Body of pancreas (tissue), 4 donors: ENCODE results near the gene TMEM30B.

ENCODE experiments used
- POLR2A ChIP-seq, 3 donors: fragments of 450-650 bp; IDR thresholded peaks; one replicate each; pipeline ENCODE4 v1.6.1; 2016; ENCODE audit warnings: antibody characterized with exemption in 3 of 3, mild to moderate bottlenecking in 2 of 3
- TF ChIP-seq, protein P1 (sequence below), 7 experiments: fragments of 450-650 bp in 4 of 7; fragments of 200-600 bp in 3 of 7; sonication (generic) in 3 of 7; IDR thresholded peaks; one replicate each; pipeline ENCODE4 v1.5.1; 2016 to 2019; ENCODE audit warnings: antibody characterized with exemption in 7 of 7

DNA sequence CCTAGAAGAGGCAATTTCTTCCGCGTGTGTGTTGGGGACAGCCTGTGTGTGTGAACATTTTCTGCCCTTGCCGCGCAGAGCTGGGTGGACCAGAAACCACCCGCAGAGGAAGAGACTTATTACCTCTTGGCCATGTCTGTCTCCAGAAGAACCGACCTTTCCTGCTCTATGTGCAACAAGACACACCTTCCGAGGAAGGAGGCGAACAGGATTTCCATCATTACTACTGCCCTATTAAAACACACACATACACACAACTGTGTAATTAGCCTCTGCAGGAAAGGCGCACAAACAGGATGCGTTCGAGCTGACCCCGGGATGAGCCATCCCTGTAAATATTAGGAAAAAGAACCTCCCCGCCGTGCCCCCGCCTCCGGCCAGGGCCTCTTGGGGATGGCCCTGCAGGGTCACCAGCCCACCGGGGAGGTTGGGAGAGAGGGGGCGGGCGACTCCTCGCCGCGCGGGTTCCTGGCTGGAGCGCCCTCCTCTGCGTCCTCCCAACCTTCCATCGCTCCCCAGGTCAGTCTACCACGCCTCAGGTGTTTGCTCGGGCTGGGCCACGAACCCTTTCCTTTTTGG, 39.8 kb upstream of the TMEM30B start:
- TF ChIP-seq, protein P1, sequence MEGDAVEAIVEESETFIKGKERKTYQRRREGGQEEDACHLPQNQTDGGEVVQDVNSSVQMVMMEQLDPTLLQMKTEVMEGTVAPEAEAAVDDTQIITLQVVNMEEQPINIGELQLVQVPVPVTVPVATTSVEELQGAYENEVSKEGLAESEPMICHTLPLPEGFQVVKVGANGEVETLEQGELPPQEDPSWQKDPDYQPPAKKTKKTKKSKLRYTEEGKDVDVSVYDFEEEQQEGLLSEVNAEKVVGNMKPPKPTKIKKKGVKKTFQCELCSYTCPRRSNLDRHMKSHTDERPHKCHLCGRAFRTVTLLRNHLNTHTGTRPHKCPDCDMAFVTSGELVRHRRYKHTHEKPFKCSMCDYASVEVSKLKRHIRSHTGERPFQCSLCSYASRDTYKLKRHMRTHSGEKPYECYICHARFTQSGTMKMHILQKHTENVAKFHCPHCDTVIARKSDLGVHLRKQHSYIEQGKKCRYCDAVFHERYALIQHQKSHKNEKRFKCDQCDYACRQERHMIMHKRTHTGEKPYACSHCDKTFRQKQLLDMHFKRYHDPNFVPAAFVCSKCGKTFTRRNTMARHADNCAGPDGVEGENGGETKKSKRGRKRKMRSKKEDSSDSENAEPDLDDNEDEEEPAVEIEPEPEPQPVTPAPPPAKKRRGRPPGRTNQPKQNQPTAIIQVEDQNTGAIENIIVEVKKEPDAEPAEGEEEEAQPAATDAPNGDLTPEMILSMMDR (IDR thresholded peaks at IDR 0.05): no peak
- no peak for TF ChIP-seq POLR2A (IDR thresholded peaks at IDR 0.05)
